ENCODE data around the gene LSM10.

- TF ChIP-seq, protein P1, sequence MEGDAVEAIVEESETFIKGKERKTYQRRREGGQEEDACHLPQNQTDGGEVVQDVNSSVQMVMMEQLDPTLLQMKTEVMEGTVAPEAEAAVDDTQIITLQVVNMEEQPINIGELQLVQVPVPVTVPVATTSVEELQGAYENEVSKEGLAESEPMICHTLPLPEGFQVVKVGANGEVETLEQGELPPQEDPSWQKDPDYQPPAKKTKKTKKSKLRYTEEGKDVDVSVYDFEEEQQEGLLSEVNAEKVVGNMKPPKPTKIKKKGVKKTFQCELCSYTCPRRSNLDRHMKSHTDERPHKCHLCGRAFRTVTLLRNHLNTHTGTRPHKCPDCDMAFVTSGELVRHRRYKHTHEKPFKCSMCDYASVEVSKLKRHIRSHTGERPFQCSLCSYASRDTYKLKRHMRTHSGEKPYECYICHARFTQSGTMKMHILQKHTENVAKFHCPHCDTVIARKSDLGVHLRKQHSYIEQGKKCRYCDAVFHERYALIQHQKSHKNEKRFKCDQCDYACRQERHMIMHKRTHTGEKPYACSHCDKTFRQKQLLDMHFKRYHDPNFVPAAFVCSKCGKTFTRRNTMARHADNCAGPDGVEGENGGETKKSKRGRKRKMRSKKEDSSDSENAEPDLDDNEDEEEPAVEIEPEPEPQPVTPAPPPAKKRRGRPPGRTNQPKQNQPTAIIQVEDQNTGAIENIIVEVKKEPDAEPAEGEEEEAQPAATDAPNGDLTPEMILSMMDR (conservative IDR thresholded peaks at IDR 0.05; ENCODE audit: low read length): no peak
- TF ChIP-seq EZH2phosphoT487 (IDR thresholded peaks at IDR 0.05; ENCODE audit: borderline replicate concordance, low read depth, low read length): no peak
Observed at GRCh38 chr1:36391271-36391670, 6.4 kb downstream of the LSM10 start.
